Measurements from ENCODE around the gene CD86. TPM values are rescaled to one million over a fixed set of nuclear protein-coding genes. Genes with fewer than 3 reads are reported as not detected.

The CD86 gene
- total RNA-seq, 1 experiment from 2014 or later, result not detected

- Histone ChIP-seq H3K4me2 (ENCODE audit: low read length) (no peak overlapping the region), H3K9ac (ENCODE audit: low read length) (no peak overlapping the region), H3K27me3 (ENCODE audit: insufficient read depth, low read length) (no peaks in the 10 kb centered on the region), H3K4me3 (replicated peaks in 1 of 2; ENCODE audit: low read depth in 1 of 2, low read length in 2 of 2) (no peak overlapping the region), H3K4me1 (ENCODE audit: control insufficient read depth in 1 of 2, insufficient read depth in 2 of 2, low read length in 2 of 2) (no peaks in the 10 kb centered on the region), H3K79me2 (ENCODE audit: insufficient read depth, low read length) (no peaks in the 10 kb centered on the region), H3K36me3 (ENCODE audit: control insufficient read depth in 1 of 2, insufficient read depth in 2 of 2, low read length in 2 of 2) (no peaks in the 10 kb centered on the region), H4K20me1 (ENCODE audit: insufficient read depth) (no peaks in the 10 kb centered on the region), H3K9me2 (ENCODE audit: insufficient read depth) (no peaks in the 10 kb centered on the region), H3K9me3 (ENCODE audit: control insufficient read depth in 1 of 2, insufficient read depth in 1 of 2, low read depth in 1 of 2, low read length in 2 of 2) (no peaks in the 10 kb centered on the region), H3K27ac (ENCODE audit: low read depth, low read length) (no peak overlapping the region), H2AFZ (ENCODE audit: low read depth, low read length, poor library complexity, severe bottlenecking) (no peak overlapping the region)
- BruUV-seq (replicated peaks), result no TSS peak
- ChIA-PET POLR2A (no interaction called here), CTCF (interaction anchor here (1.4 kb wide), 1 partner anchor 62 kb away, joined by 3 read pairs; no protein-coding TSS in a partner anchor), RAD21 (ENCODE audit: low non-redundant PET in 1 of 2, low total read pairs in 2 of 2, uncharacterized antibody in 2 of 2, unreplicated experiment in 2 of 2) (no interaction called here)
- DNase-seq (ENCODE audit: low read depth, low spot score) (no peak), ATAC-seq (no peak)
- TF ChIP-seq SRF (IDR thresholded peaks at IDR 0.05; ENCODE audit: low read depth) (no peak), ELF1 (IDR thresholded peaks at IDR 0.05; ENCODE audit: borderline replicate concordance, low read depth) (no peak), ATF3 (IDR thresholded peaks at IDR 0.05) (no peak), EZH2 (IDR thresholded peaks at IDR 0.05) (no peak), POLR2A (IDR thresholded peaks at IDR 0.05; ENCODE audit: borderline replicate concordance, extremely low read depth, insufficient read depth, insufficient read length) (no peak), SIN3A (IDR thresholded peaks at IDR 0.05; ENCODE audit: low read depth) (no peak), FOSL1 (IDR thresholded peaks at IDR 0.05; ENCODE audit: low read depth) (no peak), TCF7L2 (IDR thresholded peaks at IDR 0.05; ENCODE audit: borderline replicate concordance, extremely low read depth, insufficient read depth, insufficient read length) (no peak), EGR1 (IDR thresholded peaks at IDR 0.05; ENCODE audit: low read depth) (no peak), CTCF (IDR thresholded peaks at IDR 0.05 in 2 of 3, conservative IDR thresholded peaks at IDR 0.05 in 1 of 3; ENCODE audit: borderline replicate concordance in 1 of 3, insufficient read depth in 1 of 3, low read depth in 2 of 3, low read length in 2 of 3) (no peak), EZH2phosphoT487 (IDR thresholded peaks at IDR 0.05; ENCODE audit: borderline replicate concordance) (no peak), SP1 (IDR thresholded peaks at IDR 0.05; ENCODE audit: low read depth) (no peak), ZBTB33 (IDR thresholded peaks at IDR 0.05; ENCODE audit: extremely low read depth, insufficient replicate concordance, low read length) (no peak), CBX3 (IDR thresholded peaks at IDR 0.05; ENCODE audit: low read depth) (no peak), ZFX (IDR thresholded peaks at IDR 0.05) (no peak), MAX (IDR thresholded peaks at IDR 0.05) (no peak)
- intact Hi-C loops (cut with micrococcal nuclease), result no loop called here
Observed at GRCh38 chr3:122057671-122058070, 2.5 kb downstream of the CD86 start.

Data from HCT116 (cell line).